ENCODE measurements around the gene RS1.
A peak's percentile ranks its signal among the peaks of the same experiment; 100 is the strongest.

Gene RS1

GRCh38 chrX:18639280-18639679, 32.6 kb downstream of the RS1 start:
- no peak for TF ChIP-seq CTCF (IDR thresholded peaks at IDR 0.05; ENCODE audit: insufficient read depth, low read depth, low read length, missing control alignments)
- no peak for DNase-seq (ENCODE audit: low read depth)
- H3K4me3 ChIP-seq (ENCODE audit: low read depth, low read length) = no peak overlapping the region

GRCh38 chrX:18638398-18638797, 33.5 kb downstream of the RS1 start:
- H3K4me3 ChIP-seq (ENCODE audit: low read depth, low read length) = no peak overlapping the region
- no peak for DNase-seq (ENCODE audit: low read depth)
- TF ChIP-seq CTCF (IDR thresholded peaks at IDR 0.05; ENCODE audit: insufficient read depth, low read depth, low read length, missing control alignments) = no peak

GRCh38 chrX:18630934-18631333, 41.0 kb downstream of the RS1 start:
- no peak for TF ChIP-seq CTCF (IDR thresholded peaks at IDR 0.05; ENCODE audit: insufficient read depth, low read depth, low read length, missing control alignments)

GRCh38 chrX:18624599-18624998, 47.3 kb downstream of the RS1 start:
- no peak overlapping the region for H3K4me3 ChIP-seq (ENCODE audit: low read depth, low read length)
- TF ChIP-seq CTCF (IDR thresholded peaks at IDR 0.05; ENCODE audit: insufficient read depth, low read depth, low read length, missing control alignments) = no peak
- DNase-seq (ENCODE audit: low read depth) = no peak

More at GRCh38 chrX:18630934-18631333, 41.0 kb downstream of the RS1 start:
- H3K4me3 ChIP-seq (ENCODE audit: low read depth, low read length) = no peak overlapping the region
- no peak for DNase-seq (ENCODE audit: low read depth)

- H3K4me3 ChIP-seq (ENCODE audit: low read depth, low read length) = no peak overlapping the region
- peak; percentile 12 for DNase-seq (ENCODE audit: low read depth)
- no peak for TF ChIP-seq CTCF (IDR thresholded peaks at IDR 0.05; ENCODE audit: insufficient read depth, low read depth, low read length, missing control alignments)
These were observed 51.6 kb downstream of the RS1 start for GRCh38 chrX:18620349-18620748.

GRCh38 chrX:18619288-18619687, 52.6 kb downstream of the RS1 start:
- H3K4me3 ChIP-seq (ENCODE audit: low read depth, low read length) = no peak overlapping the region
- no peak for DNase-seq (ENCODE audit: low read depth)
- no peak for TF ChIP-seq CTCF (IDR thresholded peaks at IDR 0.05; ENCODE audit: insufficient read depth, low read depth, low read length, missing control alignments)

GRCh38 chrX:18617407-18617750, 54.5 kb downstream of the RS1 start:
- TF ChIP-seq CTCF (IDR thresholded peaks at IDR 0.05; ENCODE audit: insufficient read depth, low read depth, low read length, missing control alignments) = no peak
- no peak for DNase-seq (ENCODE audit: low read depth)
- H3K4me3 ChIP-seq (ENCODE audit: low read depth, low read length) = no peak overlapping the region
